SU-DHL-6 (cell line): ENCODE data around the gene GPR42.

Experiments
- H2AFZ ChIP-seq: fragments of 200-600 bp; sonication (generic); 2 replicates; pipeline ENCODE4 v1.6.1; 2014; ENCODE audit warnings: low read depth, mild to moderate bottlenecking, moderate library complexity, mixed read lengths, antibody characterized with exemption, low read length; ENCODE audit not compliant: severe bottlenecking
- H3F3A ChIP-seq: fragments of 200-600 bp; shearing (Covaris generic); 2 replicates; pipeline ENCODE4 v1.6.0; 2016; ENCODE audit warnings: antibody characterized with exemption, mild to moderate bottlenecking; ENCODE audit not compliant: insufficient read depth
- H3K27ac ChIP-seq: fragments of 200-600 bp; sonication (generic); 2 replicates; pipeline ENCODE4 v1.5.1; 2016; ENCODE audit warnings: low read depth, mild to moderate bottlenecking, low read length, moderate library complexity, mixed read lengths
- H3K27me3 ChIP-seq: fragments of 200-600 bp; sonication (generic), shearing (Covaris generic); 2 replicates; pipeline ENCODE4 v1.6.0; 2014; ENCODE audit warnings: mild to moderate bottlenecking, low read length
- H3K36me3 ChIP-seq: fragments of 200-600 bp; sonication (generic); 2 replicates; pipeline ENCODE4 v1.6.1; 2014; ENCODE audit warnings: mild to moderate bottlenecking, low read length, mixed read lengths
- H3K4me2 ChIP-seq: fragments of 300-600, 200-600 bp; shearing (Covaris generic), sonication (generic); 2 replicates; pipeline ENCODE4 v1.6.0; 2014; ENCODE audit warnings: low read length, low read depth, mild to moderate bottlenecking; ENCODE audit not compliant: poor library complexity, severe bottlenecking
- H3K4me3 ChIP-seq: fragments of 200-600 bp; sonication (generic); 2 replicates; pipeline ENCODE4 v1.5.1; 2014; ENCODE audit warnings: antibody characterized with exemption, low read length, mild to moderate bottlenecking, mixed read lengths; ENCODE audit not compliant: insufficient read depth, poor library complexity, severe bottlenecking
- H3K79me2 ChIP-seq: fragments of 200-600 bp; sonication (generic); 2 replicates; pipeline ENCODE4 v1.6.1; 2014; ENCODE audit warnings: mild to moderate bottlenecking, low read length, moderate library complexity; ENCODE audit not compliant: insufficient read depth
- H3K9ac ChIP-seq: fragments of 200-600 bp; sonication (generic); 2 replicates; pipeline ENCODE4 v1.7.0; 2014; ENCODE audit warnings: mild to moderate bottlenecking, low read length
- H3K9me2 ChIP-seq: fragments of 200-600 bp; sonication (generic); replicated peaks from 2 replicates; pipeline ENCODE4 v1.6.1; 2014; ENCODE audit warnings: low read length; ENCODE audit not compliant: insufficient read depth
- H3K9me3 ChIP-seq: fragments of 200-600 bp; sonication (generic); 2 replicates; pipeline ENCODE4 v1.6.1; 2014; ENCODE audit warnings: low read length, mixed read lengths; ENCODE audit not compliant: insufficient read depth
- H4K20me1 ChIP-seq: fragments of 200-600 bp; sonication (generic); 2 replicates; pipeline ENCODE4 v1.6.1; 2014; ENCODE audit warnings: low read depth, mild to moderate bottlenecking, antibody characterized with exemption, low read length, moderate library complexity, mixed read lengths
- EZH2phosphoT487 ChIP-seq: fragments of 200-600 bp; sonication (generic), shearing (Covaris generic); conservative IDR thresholded peaks from 2 replicates; pipeline ENCODE4 v1.6.1; 2018; ENCODE audit warnings: mild to moderate bottlenecking, antibody characterized with exemption, low read length, moderate library complexity, mixed read lengths
- TF ChIP-seq, protein P1 (sequence below): fragments of 200-600 bp; sonication (generic); IDR thresholded peaks from one replicate; pipeline ENCODE4 v1.5.1; 2017; ENCODE audit warnings: antibody characterized with exemption, mild to moderate bottlenecking, low read length, moderate library complexity; ENCODE audit not compliant: insufficient read depth, poor library complexity, severe bottlenecking

GPR42 gene

GRCh38 chr19:35362261-35363000 lies 8.4 kb upstream of the GPR42 start:
- no peaks in the 10 kb centered on the region for H3K36me3 ChIP-seq
- no peaks in the 10 kb centered on the region for H3K27me3 ChIP-seq
- no peak overlapping the region for H3K4me2 ChIP-seq
- no peaks in the 10 kb centered on the region for H4K20me1 ChIP-seq
- H3K4me3 ChIP-seq, result no peak overlapping the region
- no peak overlapping the region for H3K27ac ChIP-seq
- no peaks in the 10 kb centered on the region for H3K9me2 ChIP-seq
- H3K9me3 ChIP-seq, result no peaks in the 10 kb centered on the region
- no peak overlapping the region for H3K9ac ChIP-seq
- no peak overlapping the region for H2AFZ ChIP-seq
- TF ChIP-seq, protein P1, sequence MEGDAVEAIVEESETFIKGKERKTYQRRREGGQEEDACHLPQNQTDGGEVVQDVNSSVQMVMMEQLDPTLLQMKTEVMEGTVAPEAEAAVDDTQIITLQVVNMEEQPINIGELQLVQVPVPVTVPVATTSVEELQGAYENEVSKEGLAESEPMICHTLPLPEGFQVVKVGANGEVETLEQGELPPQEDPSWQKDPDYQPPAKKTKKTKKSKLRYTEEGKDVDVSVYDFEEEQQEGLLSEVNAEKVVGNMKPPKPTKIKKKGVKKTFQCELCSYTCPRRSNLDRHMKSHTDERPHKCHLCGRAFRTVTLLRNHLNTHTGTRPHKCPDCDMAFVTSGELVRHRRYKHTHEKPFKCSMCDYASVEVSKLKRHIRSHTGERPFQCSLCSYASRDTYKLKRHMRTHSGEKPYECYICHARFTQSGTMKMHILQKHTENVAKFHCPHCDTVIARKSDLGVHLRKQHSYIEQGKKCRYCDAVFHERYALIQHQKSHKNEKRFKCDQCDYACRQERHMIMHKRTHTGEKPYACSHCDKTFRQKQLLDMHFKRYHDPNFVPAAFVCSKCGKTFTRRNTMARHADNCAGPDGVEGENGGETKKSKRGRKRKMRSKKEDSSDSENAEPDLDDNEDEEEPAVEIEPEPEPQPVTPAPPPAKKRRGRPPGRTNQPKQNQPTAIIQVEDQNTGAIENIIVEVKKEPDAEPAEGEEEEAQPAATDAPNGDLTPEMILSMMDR, result no peak
- TF ChIP-seq EZH2phosphoT487, result no peak
- H3F3A ChIP-seq, result no peaks in the 10 kb centered on the region
- H3K79me2 ChIP-seq, result no peaks in the 10 kb centered on the region

DNA sequence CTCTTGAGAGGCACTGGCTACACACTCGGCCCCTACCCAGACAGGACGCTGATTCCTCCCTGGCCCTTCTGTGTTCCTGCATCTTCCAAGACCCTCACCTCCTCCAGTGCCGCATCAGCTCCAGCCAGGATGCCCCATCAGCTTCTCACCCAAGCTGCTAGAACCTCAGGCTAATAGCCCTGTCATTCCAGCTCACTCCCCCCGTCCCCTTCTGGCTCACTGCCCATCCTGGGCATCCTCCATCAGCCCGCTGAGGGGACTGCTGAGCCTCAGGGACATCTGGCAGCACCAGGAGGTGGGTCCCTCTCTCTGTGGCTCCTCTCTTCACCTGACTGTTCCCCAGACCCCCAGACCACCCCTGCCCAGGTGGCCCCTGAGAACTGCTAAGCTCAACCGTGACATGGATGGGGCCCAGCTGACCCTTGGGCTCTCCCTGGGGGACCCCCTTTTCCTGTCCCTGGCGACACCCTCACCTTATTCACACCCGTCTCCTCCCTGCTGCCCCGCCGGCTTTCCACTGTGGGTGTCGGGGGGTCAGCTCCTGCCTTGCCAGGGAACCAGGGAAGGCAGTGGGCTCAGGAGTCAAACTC lies 7.8 kb upstream of the GPR42 start:
- H3K9ac ChIP-seq, result no peak overlapping the region
- no peak overlapping the region for H3K4me2 ChIP-seq
- TF ChIP-seq, protein P1, result no peak
- TF ChIP-seq EZH2phosphoT487, result no peak
- no peaks in the 10 kb centered on the region for H3F3A ChIP-seq
- no peak overlapping the region for H3K4me3 ChIP-seq
- H3K79me2 ChIP-seq, result no peaks in the 10 kb centered on the region
- no peak overlapping the region for H2AFZ ChIP-seq
- no peak overlapping the region for H3K27ac ChIP-seq
- H3K36me3 ChIP-seq, result no peaks in the 10 kb centered on the region
- H3K9me3 ChIP-seq, result no peaks in the 10 kb centered on the region
- H3K9me2 ChIP-seq, result no peaks in the 10 kb centered on the region
- no peaks in the 10 kb centered on the region for H4K20me1 ChIP-seq
- no peaks in the 10 kb centered on the region for H3K27me3 ChIP-seq

GRCh38 chr19:35363711-35364425 lies 7.0 kb upstream of the GPR42 start:
- no peaks in the 10 kb centered on the region for H3K9me2 ChIP-seq
- H3F3A ChIP-seq, result no peaks in the 10 kb centered on the region
- no peaks in the 10 kb centered on the region for H3K79me2 ChIP-seq
- H3K9ac ChIP-seq, result no peak overlapping the region
- H3K4me3 ChIP-seq, result no peak overlapping the region
- H3K9me3 ChIP-seq, result no peaks in the 10 kb centered on the region
- H4K20me1 ChIP-seq, result no peaks in the 10 kb centered on the region
- H3K4me2 ChIP-seq, result no peak overlapping the region
- H2AFZ ChIP-seq, result no peak overlapping the region
- H3K36me3 ChIP-seq, result no peaks in the 10 kb centered on the region
- TF ChIP-seq, protein P1, result no peak
- TF ChIP-seq EZH2phosphoT487, result no peak
- no peak overlapping the region for H3K27ac ChIP-seq
- H3K27me3 ChIP-seq, result no peaks in the 10 kb centered on the region
